Vagina (tissue), 2 donors: ENCODE data around the gene ZNF672.

ENCODE experiments used
- CTCF ChIP-seq, 3 experiments: fragments of 450-650 bp in 2 of 3; fragments of 200-600 bp in 1 of 3; sonication (generic) in 1 of 3; IDR thresholded peaks; one replicate each; pipeline ENCODE4 v1.5.1; 2017 to 2019; ENCODE audit warnings: antibody characterized with exemption in 3 of 3, mild to moderate bottlenecking in 2 of 3, moderate library complexity in 2 of 3
- POLR2A ChIP-seq, 2 donors: fragments of 450-650 bp; IDR thresholded peaks; one replicate each; pipeline ENCODE4 v1.6.1; 2017; ENCODE audit warnings: antibody characterized with exemption in 2 of 2, mild to moderate bottlenecking in 2 of 2, moderate library complexity in 2 of 2
- POLR2AphosphoS5 ChIP-seq, 2 donors: sonication (generic); formaldehyde crosslinking; IDR thresholded peaks; one replicate each; pipeline ENCODE4 v1.9.0; 2017; ENCODE audit warnings: antibody characterized with exemption in 2 of 2, mild to moderate bottlenecking in 2 of 2, low read depth in 1 of 2; ENCODE audit not compliant: insufficient read depth in 1 of 2

GRCh38 chr1:248844526-248844925 is 6.5 kb downstream of the ZNF672 start:
- TF ChIP-seq POLR2AphosphoS5 (IDR thresholded peaks at IDR 0.05; ENCODE audit: insufficient read depth in 1 of 2, low read depth in 1 of 2) (no peak), CTCF (IDR thresholded peaks at IDR 0.05) (no peak), POLR2A (IDR thresholded peaks at IDR 0.05) (no peak)
